ENCODE results near the gene DNAJC1.

Gene DNAJC1

DNA sequence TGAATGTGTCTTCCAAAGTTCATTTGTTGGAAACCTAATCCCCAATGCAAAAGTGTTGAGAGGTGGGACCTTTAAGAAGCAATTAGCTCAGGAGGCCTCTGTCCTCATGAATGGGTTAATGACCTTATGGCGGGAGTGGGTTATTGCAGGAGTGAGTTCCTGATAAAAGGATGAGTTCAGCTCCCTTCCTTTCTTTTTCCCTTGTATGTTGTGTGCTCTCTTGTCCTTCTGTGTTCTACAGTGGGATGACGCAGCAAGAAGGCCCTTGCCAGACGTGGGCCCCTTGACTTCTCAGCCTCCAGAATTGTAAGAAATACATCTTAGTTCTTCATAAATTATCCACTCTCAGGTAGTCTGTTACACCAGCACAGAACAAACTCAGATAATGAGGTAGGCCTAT is 206.0 kb downstream of the DNAJC1 start:
- TF ChIP-seq, protein P1, sequence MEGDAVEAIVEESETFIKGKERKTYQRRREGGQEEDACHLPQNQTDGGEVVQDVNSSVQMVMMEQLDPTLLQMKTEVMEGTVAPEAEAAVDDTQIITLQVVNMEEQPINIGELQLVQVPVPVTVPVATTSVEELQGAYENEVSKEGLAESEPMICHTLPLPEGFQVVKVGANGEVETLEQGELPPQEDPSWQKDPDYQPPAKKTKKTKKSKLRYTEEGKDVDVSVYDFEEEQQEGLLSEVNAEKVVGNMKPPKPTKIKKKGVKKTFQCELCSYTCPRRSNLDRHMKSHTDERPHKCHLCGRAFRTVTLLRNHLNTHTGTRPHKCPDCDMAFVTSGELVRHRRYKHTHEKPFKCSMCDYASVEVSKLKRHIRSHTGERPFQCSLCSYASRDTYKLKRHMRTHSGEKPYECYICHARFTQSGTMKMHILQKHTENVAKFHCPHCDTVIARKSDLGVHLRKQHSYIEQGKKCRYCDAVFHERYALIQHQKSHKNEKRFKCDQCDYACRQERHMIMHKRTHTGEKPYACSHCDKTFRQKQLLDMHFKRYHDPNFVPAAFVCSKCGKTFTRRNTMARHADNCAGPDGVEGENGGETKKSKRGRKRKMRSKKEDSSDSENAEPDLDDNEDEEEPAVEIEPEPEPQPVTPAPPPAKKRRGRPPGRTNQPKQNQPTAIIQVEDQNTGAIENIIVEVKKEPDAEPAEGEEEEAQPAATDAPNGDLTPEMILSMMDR (IDR thresholded peaks at IDR 0.05; ENCODE audit: insufficient read depth, missing control alignments) = no peak
- no peak for DNase-seq (ENCODE audit: insufficient read length, low spot score)
- FAIRE-seq = no peak

DNA sequence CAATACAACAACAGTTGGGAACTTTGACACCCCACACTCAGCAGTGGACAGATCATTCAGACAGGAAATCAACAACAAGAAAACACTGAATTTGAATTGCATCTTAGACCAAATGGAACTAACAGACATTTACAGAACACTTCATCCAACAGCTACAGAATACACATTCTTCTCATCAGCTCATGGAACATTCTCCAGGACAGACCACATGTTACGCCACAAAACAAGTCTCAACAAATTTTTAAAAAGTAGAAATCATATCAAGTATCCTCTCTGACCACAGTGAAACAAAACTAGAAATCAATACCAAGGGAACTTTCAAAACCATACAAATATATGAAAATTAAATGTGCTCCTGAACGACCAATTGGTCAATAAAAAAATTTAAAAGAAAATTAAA is 212.3 kb downstream of the DNAJC1 start:
- no peak for DNase-seq (ENCODE audit: insufficient read length, low spot score)
- FAIRE-seq = no peak
- TF ChIP-seq, protein P1 (IDR thresholded peaks at IDR 0.05; ENCODE audit: insufficient read depth, missing control alignments) = no peak

DNA sequence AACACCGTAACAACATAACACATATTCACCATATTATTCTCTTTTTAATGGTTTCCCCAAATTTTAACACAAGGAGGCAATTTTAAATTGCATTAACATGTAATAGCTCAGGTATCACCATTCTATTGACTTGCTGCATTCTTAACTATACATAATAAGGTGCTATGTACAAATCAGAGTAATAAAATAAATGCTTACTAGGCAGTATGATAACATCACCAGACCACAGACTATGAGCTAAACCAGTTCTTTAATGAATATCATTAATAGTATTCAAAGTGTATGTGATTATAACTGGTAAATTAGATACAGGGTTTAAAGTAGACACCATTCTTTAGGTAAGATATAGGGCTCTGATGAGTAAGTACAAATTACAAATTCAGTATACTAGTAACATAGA is 226.6 kb downstream of the DNAJC1 start:
- TF ChIP-seq, protein P1 (IDR thresholded peaks at IDR 0.05; ENCODE audit: insufficient read depth, missing control alignments) = no peak
- FAIRE-seq = no peak
- DNase-seq (ENCODE audit: insufficient read length, low spot score) = no peak

DNA sequence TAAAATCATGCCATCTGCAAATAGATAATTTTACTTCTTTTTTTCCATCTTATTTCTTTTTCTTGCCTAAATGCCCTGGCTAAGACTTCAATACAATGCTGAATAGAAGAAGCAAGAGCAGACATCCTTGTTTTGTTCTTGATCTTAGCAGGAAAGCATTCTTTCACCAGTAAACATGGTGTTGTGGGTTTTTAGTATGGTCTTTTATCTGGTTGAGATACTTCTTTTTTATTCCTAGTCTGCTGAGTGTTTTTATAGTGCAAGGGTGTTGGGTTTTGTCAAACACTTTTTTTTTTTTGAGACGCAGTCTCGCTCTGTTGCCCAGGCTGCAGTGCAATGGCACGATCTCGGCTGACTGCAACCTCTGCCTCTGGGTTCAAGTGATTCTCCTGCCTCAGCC is 232.3 kb downstream of the DNAJC1 start:
- TF ChIP-seq, protein P1 (IDR thresholded peaks at IDR 0.05; ENCODE audit: insufficient read depth, missing control alignments) = no peak
- FAIRE-seq = no peak
- DNase-seq (ENCODE audit: insufficient read length, low spot score) = no peak

DNA sequence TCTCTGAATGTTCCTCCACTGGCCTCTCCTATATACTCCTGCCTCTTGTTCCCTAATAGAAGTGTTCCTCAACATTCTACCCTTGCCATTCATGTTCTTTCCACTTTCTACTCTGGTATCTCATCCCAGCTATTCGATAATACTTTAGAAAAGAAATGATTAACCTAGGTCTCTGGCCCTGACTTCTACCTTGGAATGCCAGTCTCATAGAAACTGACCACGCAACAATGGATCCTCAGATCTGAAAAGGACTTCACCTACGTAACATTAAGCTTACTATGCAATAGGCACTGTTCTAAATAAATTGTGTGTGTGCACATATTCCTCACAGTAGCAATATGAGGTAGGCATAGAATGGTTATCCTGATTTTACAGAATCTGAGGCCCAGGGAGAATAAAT is 234.5 kb downstream of the DNAJC1 start:
- DNase-seq (ENCODE audit: insufficient read length, low spot score) (no peak), FAIRE-seq (no peak)
- TF ChIP-seq, protein P1 (IDR thresholded peaks at IDR 0.05; ENCODE audit: insufficient read depth, missing control alignments) = no peak

DNA sequence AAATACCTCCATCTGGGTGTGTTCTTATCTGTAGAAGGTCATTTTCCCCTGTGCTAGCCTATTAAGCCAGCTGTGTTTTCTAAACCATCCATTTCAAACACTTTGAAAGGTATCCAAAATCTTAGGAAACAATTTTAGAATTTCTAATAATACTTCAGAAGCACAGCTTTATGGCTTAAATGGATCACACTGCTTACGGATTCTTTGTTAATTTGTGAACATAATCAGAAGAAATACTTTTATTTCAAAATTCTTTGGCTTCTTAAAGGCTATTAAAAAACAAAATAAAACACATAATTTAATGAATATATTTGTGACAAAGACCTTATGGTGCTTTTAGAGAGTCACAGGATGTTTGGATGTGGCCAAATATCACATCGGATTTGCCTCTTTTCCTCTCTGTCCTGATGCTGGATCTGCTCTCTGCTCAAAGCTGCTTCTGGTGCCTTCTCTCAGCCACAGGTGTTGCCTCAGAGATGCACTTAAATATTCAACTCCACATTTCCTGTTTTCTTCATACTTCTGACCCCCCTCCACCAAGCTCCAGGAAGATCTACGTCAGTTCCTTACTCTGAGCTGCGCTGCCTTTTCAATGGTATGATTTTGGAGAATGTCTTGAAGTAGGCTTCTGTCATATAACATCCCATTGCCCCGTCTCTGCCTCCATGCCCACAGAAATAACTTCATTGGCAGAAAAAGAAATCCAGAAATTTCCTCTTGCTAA is 238.9 kb downstream of the DNAJC1 start:
- TF ChIP-seq, protein P1 (IDR thresholded peaks at IDR 0.05; ENCODE audit: insufficient read depth, missing control alignments) = no peak
- no peak for DNase-seq (ENCODE audit: insufficient read length, low spot score)
- FAIRE-seq = no peak

DNA sequence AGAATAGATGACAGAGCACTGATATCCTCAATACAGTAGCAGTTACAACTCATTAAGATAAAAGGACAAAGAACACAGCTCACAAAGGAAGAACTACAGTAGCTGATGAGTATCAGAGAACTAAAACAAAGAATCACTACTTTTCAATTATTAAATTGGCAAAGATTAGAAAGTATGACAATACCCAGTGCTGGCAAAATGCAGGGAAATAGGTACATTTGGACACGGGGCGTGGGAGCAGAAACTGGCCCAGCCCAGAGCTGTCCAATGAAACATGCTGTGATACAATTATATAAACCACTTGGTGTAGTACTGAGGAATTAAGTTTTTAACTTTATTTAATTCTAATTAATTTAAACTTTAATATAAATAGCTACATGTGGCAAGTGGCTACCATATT is 243.2 kb downstream of the DNAJC1 start:
- DNase-seq (ENCODE audit: insufficient read length, low spot score) (no peak), FAIRE-seq (no peak)
- TF ChIP-seq, protein P1 (IDR thresholded peaks at IDR 0.05; ENCODE audit: insufficient read depth, missing control alignments) = no peak

All from D721Med (cell line).